PC-3 (cell line): ENCODE results near the gene PHKB.
"Not testable (repeated sequence)": the region's sequence is repeated elsewhere in the genome, so short reads cannot be mapped to it uniquely, and the experiment has no call there.

Source experiments
- CTCF ChIP-seq: fragments of 300-600 bp; sonication (generic); conservative IDR thresholded peaks from 2 replicates; pipeline ENCODE4 v1.5.1; 2017; ENCODE audit warnings: antibody characterized with exemption, low read depth, mild to moderate bottlenecking, low read length
- EZH2 ChIP-seq: fragments of 300-600 bp; sonication (generic); IDR thresholded peaks from one replicate; pipeline ENCODE4 v1.6.1; 2017; ENCODE audit warnings: antibody characterized with exemption, mild to moderate bottlenecking, low read length; ENCODE audit not compliant: unreplicated experiment
- EZH2phosphoT487 ChIP-seq: fragments of 300-600 bp; sonication (generic); IDR thresholded peaks from 2 replicates; pipeline ENCODE4 v1.6.1; 2018; ENCODE audit warnings: mild to moderate bottlenecking, antibody characterized with exemption, low read length, borderline replicate concordance

GRCh38 chr16:47434274-47434673 lies 26.9 kb upstream of the PHKB start:
- TF ChIP-seq CTCF, EZH2, EZH2phosphoT487: not testable (repeated sequence)
